ELF-1 (cell line): ENCODE measurements around the gene CFAP52.
"Not testable (repeated sequence)": the region's sequence is repeated elsewhere in the genome, so short reads cannot be mapped to it uniquely, and the experiment has no call there.

Source experiments
- DNase-seq: peaks from one replicate; pipeline ENCODE4 v3.0.0-alpha.2; 2016; ENCODE audit warnings: low read depth, low spot score

Gene CFAP52, protein sequence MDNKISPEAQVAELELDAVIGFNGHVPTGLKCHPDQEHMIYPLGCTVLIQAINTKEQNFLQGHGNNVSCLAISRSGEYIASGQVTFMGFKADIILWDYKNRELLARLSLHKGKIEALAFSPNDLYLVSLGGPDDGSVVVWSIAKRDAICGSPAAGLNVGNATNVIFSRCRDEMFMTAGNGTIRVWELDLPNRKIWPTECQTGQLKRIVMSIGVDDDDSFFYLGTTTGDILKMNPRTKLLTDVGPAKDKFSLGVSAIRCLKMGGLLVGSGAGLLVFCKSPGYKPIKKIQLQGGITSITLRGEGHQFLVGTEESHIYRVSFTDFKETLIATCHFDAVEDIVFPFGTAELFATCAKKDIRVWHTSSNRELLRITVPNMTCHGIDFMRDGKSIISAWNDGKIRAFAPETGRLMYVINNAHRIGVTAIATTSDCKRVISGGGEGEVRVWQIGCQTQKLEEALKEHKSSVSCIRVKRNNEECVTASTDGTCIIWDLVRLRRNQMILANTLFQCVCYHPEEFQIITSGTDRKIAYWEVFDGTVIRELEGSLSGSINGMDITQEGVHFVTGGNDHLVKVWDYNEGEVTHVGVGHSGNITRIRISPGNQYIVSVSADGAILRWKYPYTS

DNA sequence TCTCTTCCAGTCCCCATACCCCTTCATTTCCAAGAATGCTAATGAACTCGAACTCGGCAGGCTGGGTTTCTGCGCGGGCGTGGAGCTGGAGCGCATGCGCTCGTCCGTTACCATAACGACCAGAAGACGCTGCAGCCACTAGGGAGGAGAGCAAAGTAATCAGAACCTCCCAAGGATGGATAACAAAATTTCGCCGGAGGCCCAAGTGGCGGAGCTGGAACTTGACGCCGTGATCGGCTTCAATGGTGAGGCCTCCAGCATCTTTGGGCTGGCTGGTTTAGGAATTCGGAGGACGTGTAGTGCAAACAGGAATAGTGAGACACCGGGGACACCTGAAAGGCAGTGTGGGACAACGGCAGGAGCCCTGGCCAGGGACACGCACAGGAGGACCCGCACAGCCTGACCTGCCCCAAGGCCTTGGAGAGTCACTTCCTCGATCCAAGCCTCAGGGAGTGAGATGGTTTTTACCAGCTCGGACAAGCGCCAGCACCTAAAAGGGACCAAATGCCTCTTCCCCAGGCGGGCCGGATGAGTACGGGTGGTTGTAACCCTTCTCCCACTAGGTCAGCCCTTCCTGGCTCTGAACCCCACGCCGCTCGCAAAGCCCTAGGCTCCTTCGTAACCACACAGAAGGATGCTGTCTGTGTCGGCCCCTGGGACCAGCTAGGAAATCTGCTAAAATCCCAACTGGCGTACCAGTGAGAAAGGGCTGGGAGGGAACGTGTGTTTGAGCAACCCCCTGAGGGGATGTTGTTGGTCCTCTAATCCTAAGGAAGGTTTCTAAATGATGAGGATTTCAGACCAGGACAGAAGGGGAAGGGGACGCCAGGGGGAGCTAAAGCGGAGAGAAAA, at the start of gene CFAP52:
TSS of gene CFAP52 (plus strand) at position 122 of the 852 bp plus-strand sequence. CDS start at position 176, 54 bp downstream.
- DNase-seq, result peak; percentile 92

GRCh38 chr17:9527788-9528187, 48.7 kb upstream of the CFAP52 start:
- DNase-seq, result no peak

DNA sequence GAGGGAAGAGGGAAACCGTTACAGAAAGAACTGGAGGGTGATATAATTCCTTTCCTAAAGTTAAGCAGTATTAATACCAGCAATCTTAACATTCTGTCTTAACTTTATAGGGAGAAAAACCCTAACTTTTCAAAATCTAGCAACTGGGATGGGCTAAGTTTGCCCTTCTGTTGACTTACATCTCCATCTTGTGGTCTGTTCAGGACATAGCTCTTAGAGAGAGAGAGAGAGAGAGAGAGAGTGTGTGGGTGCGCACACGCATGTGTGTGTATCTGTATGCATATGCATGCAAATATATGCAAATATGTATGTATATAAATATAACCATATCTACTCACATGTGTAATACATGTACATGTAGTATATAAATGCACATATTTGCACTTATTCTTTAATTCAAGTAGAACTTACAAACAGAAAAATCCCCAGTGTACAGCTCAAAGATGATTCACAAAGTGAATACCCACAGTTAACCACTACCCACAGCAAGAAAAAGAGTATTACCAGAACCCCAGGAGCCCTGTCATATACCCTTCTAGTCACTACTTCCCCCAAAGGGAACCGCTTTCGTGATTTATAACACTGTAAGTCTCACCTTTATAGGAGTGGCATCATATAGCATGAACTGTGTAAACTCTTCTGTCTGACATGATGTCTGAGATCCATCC, 47.3 kb upstream of the CFAP52 start:
- no peak for DNase-seq

DNA sequence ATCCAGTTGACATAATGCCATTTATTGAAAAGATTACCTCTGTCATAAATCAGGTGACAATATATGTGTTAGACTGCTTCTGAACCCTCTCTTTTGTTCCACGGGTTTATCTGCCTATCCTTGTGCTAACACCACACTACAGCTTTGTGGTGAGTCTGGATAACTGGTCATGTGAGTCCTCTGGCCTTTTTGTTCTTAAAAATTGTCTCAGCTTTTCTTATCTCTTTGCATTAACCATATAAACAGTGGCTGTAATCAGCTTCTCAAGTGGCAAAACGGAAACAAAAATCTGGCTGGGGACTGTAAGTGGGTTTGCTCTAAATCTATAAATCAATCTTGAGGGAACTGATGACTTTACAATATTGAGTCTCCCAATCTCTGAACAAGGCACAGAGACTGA, 45.4 kb upstream of the CFAP52 start:
- no peak for DNase-seq

GRCh38 chr17:9532715-9533114, 43.7 kb upstream of the CFAP52 start:
- DNase-seq, result no peak

DNA sequence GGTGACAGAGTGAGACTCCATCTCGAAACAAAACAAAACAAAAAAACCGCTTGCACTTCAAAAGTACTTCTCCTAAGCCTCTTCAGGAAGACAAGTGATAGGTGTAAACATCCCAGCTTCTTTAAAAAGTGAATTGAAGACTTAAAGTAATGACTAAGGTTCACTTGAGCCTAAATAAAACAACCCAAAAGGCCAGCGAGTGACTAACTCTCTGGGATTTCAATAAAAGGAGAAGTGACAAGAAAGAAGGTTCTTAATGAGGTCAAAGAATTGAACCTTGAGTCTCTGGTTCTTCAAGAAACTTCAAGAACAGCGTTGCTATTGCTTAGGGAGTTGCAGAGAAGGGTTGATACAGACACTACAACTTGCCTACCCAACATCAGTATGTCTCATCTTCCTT, 43.0 kb upstream of the CFAP52 start:
- no peak for DNase-seq

- DNase-seq, result no peak
These were observed 40.4 kb upstream of the CFAP52 start for GRCh38 chr17:9536061-9536460.

DNA sequence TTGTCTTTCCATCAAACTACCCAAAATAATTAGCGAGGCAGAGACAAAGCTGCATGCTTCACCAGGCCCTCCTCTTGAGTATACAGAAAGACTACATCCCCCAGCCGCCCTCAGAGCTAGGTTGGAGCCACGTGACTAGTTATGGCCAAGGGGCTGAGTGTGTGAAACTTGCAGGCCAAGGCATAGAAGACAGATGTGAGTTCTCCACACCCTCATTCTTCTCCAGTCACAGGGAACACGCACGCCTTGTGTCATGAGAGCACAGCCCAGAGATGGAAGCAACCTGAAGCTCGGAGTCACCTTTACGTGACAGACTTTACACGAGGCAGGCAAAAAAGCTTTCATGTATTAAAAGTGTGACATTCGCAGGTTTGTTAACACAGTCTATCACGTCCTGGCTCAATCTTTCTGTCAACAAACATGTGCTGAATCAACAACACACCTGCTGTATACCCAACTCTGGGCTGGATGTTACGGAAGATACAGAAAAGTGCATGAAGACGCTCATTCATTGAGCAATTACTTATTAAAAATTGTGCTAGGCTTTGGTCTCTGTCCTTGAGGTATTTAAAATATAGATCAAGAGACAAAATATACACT, 39.2 kb upstream of the CFAP52 start:
- DNase-seq, result no peak

- DNase-seq, result no peak
These were observed 37.8 kb upstream of the CFAP52 start for GRCh38 chr17:9538626-9539025.

- DNase-seq, result no peak
These were observed 34.7 kb upstream of the CFAP52 start for GRCh38 chr17:9541718-9542117.

GRCh38 chr17:9544221-9544620, 32.2 kb upstream of the CFAP52 start:
- DNase-seq, result no peak

DNA sequence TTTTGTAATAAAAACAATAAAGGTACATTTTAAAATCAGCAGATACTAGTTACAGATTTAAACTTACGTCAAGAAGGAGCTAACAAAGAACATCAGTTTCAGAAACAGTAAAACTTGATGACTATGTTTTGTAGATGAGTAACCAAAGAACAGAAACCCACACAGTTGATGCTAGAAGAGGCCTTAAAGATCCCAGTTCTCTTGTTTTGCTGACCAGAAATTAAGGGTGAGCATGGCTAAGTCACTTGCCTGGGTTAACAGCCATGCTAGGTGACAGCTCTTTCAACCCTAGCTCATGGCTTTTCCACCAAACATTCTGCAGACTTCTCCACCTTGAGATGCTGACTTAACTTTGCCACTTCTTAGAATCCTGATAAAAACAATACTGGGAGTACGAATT, 27.2 kb upstream of the CFAP52 start:
- no peak for DNase-seq

DNA sequence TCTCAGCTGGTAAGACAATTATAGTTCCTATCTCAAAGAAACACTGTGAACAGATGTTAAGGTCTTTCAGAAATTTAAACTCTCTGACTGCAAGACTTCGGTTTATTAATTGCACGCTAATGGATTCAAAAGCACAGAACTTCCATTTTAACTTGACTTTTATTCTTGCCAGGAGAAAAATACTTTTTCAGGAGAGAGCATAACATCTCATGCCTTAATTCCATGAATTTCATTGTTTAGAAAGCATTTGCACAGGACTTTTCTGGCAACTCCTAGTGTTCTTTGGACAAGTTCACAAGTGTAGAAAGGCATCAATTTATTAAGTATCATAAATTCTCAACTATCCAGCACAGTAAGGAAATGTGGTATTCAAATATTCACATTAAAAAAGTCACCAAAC, 23.3 kb upstream of the CFAP52 start:
- no peak for DNase-seq

GRCh38 chr17:9553596-9553995, 22.8 kb upstream of the CFAP52 start:
- DNase-seq, result no peak

GRCh38 chr17:9554715-9555114, 21.7 kb upstream of the CFAP52 start:
- peak; percentile 35 for DNase-seq

DNA sequence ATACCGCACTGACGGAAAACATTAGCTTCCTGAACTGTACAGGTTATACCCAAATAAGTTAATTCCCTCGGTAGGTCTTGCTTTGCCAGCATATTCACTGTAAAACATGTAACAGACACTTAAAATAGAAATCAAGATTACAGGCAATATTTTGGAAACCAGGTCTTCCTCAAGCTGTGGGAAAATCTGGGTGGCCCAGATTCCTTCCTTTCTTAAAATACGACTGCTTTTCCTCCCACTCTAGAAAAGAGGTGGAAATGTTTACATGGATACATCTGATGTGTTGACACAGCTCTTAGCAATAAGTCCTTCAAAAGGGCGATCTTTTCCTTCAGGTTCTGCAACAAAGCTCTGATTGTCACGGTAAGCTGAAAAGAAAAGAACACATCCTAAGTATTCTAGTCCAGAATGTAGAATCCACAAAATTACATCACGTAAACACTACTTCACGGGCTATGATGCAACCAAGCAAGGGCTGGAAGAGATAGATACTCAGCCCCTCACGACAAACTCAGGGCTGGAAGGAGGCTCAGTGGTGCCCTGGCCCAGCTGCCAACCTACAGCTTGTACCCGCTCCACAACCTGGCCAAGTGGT, 19.2 kb upstream of the CFAP52 start:
- DNase-seq, result no peak

GRCh38 chr17:9557857-9558256, 18.6 kb upstream of the CFAP52 start:
- DNase-seq, result no peak

GRCh38 chr17:9564104-9564503, 12.3 kb upstream of the CFAP52 start:
- DNase-seq, result no peak

DNA sequence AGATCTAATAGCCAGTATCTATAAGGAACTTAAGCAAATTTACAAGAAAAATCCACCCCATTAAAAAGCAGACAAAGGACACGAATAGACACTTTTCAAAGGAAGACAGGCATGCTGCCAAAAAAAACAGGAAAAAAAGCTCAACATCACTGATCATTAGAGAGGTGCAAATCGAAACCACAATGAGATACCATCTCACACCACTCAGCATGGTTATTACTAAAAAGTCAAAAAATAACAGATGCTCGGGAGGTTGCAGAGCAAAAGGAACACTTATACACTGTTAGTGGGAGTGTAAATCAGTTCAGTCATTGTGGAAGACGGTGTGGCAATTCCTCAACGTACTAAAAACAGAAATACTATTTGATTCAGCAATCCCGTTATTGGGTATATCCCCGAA, 10.4 kb upstream of the CFAP52 start:
- no peak for DNase-seq

GRCh38 chr17:9566739-9567138, 9.7 kb upstream of the CFAP52 start:
- DNase-seq, result not testable (repeated sequence)

GRCh38 chr17:9568004-9568403, 8.4 kb upstream of the CFAP52 start:
- DNase-seq, result no peak
